D721Med (cell line): ENCODE results near the gene NFYA.
"Not testable (repeated sequence)": the region's sequence is repeated elsewhere in the genome, so short reads cannot be mapped to it uniquely, and the experiment has no call there.

Source experiments
- DNase-seq: peaks from one replicate; pipeline ENCODE4 v3.0.0; 2011; ENCODE audit warnings: low spot score; ENCODE audit not compliant: insufficient read length
- FAIRE-seq: peaks from 2 replicates; lab custom pipeline; 2011; peaks lifted over from hg19 to GRCh38; lab: Jason Lieb, UNC
- TF ChIP-seq, protein P1 (sequence below): IDR thresholded peaks from 2 replicates; pipeline ENCODE4 v1.5.1; 2012; ENCODE audit warnings: mild to moderate bottlenecking, control low read depth; ENCODE audit not compliant: insufficient read depth; ENCODE audit errors: missing control alignments

The NFYA gene

GRCh38 chr6:41111017-41111416 is 38.2 kb downstream of the NFYA start:
- FAIRE-seq (no peak), DNase-seq (no peak)
- TF ChIP-seq, protein P1, sequence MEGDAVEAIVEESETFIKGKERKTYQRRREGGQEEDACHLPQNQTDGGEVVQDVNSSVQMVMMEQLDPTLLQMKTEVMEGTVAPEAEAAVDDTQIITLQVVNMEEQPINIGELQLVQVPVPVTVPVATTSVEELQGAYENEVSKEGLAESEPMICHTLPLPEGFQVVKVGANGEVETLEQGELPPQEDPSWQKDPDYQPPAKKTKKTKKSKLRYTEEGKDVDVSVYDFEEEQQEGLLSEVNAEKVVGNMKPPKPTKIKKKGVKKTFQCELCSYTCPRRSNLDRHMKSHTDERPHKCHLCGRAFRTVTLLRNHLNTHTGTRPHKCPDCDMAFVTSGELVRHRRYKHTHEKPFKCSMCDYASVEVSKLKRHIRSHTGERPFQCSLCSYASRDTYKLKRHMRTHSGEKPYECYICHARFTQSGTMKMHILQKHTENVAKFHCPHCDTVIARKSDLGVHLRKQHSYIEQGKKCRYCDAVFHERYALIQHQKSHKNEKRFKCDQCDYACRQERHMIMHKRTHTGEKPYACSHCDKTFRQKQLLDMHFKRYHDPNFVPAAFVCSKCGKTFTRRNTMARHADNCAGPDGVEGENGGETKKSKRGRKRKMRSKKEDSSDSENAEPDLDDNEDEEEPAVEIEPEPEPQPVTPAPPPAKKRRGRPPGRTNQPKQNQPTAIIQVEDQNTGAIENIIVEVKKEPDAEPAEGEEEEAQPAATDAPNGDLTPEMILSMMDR, result no peak

DNA sequence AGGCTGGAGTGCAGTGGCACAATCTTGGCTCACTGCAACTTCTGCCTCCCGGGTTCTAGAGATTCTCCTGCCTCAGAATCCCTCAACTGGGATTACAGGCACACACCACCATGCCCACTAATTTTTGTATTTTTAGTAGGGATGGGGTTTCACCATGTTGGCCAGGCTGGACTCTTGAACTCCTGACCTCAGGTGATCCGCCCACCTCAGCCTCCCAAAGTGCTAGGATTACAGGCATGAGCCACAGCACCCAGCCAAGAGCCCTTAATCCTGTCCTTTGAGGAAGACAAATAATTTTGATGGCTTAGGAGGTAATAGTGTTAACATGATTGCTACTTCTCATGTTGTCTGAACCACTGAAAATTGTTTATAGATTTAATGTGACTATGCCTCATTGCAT is 42.3 kb downstream of the NFYA start:
- not testable (repeated sequence) for FAIRE-seq, DNase-seq

DNA sequence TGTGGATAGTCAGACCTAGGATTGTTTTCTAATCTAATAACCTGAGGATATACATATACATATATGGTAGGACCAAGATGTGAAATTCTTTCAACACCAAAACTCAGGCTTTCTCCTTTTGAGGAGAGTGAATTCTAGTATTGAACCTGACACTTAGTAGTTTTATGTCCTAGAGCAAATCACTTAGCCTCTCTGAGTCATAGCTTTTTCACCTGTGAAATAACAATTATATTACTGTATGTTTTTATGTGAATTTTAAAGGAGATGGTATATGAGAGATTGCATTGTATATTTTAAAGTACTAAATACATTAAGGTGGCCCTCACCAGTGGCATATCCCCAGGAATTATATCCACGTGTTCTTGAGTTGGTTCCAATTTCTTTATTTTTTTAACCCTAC is 46.7 kb downstream of the NFYA start:
- no peak for FAIRE-seq

GRCh38 chr6:41120058-41120457 is 47.3 kb downstream of the NFYA start:
- FAIRE-seq (no peak), DNase-seq (no peak)

More for the DNA sequence above, 46.7 kb downstream of the NFYA start:
- TF ChIP-seq, protein P1, result no peak
- no peak for DNase-seq

GRCh38 chr6:41122373-41122772 is 49.6 kb downstream of the NFYA start:
- TF ChIP-seq, protein P1, result no peak
- FAIRE-seq (no peak), DNase-seq (no peak)

More at GRCh38 chr6:41120058-41120457, 47.3 kb downstream of the NFYA start:
- TF ChIP-seq, protein P1, result no peak

GRCh38 chr6:41122918-41123317 is 50.1 kb downstream of the NFYA start:
- TF ChIP-seq, protein P1, result no peak
- FAIRE-seq, result no peak
- no peak for DNase-seq

DNA sequence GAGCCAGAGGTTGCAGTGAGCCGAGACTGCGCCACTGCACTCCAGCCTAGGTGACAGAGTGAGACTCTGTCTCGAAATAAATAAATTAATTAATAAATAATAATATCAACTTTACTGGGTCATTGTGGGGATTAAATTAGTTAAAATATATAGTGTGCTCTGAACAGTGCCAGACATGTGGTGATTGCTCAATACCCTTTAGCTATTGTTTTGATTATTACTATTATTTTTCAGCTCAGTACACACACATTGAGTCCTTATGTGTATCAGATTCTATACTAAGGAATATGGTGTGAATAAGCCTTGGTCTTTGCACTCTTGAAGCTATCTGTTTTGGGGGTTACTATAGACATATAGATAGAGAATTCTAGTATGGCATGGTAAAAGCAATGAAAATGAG is 52.5 kb downstream of the NFYA start:
- TF ChIP-seq, protein P1, result no peak
- DNase-seq (no peak), FAIRE-seq (no peak)

GRCh38 chr6:41132254-41132653 is 59.5 kb downstream of the NFYA start:
- FAIRE-seq, result no peak
- TF ChIP-seq, protein P1, result no peak
- no peak for DNase-seq
